Mesenteric fat pad (tissue), 1 donor: ENCODE measurements around the gene PCP4. TPM values are rescaled to one million over a fixed set of nuclear protein-coding genes. Genes with fewer than 3 reads are reported as not detected.
"Not testable (repeated sequence)": the region's sequence is repeated elsewhere in the genome, so short reads cannot be mapped to it uniquely, and the experiment has no call there.

Experiments
- DNase-seq: peaks from one replicate; pipeline ENCODE4 v3.0.0-alpha.2; 2020; ENCODE audit warnings: low spot score
- total RNA-seq: library from RNA; stranded (reverse); fragmentation: NEBNext Ultra II Directional; extraction: Animal tissue kit (Norgen Biotek cat#: 25700); gene quantifications from one replicate; pipeline ENCODE4 v1.2.1, GENCODE V29; 2021
- donor health status: DM: yes; HTN: yes; CAD: no.

PCP4 gene
- total RNA-seq, 1 donor from 2014 or later: not detected

DNA sequence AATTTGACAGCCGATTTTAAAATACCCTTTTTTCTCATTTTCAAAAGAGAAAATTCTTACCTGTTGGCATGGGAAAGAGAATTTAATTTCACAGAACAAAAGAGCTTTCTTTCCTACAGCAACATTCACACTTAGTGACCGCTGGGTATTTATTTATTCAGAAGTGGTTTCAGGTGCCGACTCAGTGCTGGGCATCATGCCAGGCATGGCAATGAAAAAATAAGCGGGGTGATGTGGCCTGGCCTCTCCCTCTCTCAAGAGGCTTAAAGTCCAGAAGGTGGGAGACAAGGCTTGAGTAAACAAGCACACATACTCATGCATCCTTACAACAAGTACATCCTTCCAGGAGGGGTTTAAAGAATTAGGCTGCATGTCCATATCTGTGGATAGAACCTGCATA is 4.1 kb upstream of the PCP4 start:
- DNase-seq: no peak

DNA sequence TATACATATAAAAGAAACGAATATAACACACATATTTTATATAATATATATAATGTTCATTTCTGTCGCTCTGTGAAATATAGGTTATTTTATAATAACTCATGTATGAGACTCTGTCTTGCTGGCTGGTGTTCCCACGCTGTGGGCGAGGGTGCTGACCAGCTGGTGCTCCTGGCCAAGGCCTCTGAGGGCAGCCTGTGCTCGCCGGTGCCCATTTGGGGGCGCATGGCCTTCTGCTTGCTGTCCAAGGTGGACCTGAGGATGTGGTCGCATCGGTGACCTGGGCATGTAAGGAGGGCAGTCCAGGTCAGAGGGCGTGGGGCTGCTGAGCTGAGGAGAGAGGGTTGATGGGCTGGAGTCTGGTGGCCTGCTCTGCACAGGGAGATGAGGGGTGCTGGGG is 1.1 kb upstream of the PCP4 start:
- DNase-seq: no peak

DNA sequence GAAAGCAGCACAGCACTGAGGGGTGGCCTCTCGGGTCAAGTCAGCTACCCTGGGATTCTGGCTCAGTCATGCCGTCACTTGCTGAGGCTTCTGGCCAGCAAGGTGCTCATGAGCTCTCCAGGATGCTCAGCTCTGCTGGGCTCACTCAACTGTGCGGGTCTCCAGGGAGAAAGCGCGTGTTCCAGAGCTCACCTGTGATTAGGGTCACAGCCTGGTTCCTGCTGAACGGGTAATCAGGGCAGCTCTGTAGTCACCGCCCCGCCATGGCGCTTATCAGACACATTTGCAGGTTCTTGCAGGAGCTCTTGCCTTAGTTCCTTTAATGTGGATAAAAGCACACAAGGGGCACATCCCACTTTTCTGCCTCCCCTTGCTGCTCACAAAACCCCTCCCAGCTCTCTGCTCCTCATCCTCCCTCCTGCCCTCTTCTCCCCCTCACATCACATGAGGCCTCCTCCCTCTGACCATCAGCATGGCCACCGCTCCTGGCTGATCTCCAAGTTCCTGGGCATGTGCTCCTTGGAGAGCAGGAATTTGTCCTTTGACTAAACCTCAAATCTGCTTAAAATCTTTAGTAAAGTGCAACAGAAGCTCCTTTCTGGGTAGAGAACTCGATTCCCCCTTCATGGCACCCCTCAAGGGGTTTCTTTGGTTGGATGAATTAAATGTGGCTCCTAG is 2.0 kb downstream of the PCP4 start:
- no peak for DNase-seq

DNA sequence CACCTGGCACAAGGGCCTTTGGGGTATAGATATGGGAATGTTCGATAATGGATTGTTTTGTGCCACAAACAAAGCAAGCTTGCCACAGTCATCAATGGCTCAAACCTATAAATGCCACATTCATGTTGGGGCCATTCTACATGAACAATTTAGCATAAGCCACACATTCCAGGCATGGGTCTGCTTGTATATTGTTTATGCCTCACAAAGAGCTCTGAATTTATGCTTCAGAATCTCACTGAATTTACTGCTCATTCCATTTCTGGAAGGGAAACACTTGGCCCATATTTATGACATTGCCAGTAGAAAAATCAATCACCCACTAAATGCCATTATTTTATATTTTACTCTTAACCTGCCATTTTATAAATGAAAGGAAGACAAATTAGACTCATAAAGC is 6.4 kb downstream of the PCP4 start:
- no peak for DNase-seq

DNA sequence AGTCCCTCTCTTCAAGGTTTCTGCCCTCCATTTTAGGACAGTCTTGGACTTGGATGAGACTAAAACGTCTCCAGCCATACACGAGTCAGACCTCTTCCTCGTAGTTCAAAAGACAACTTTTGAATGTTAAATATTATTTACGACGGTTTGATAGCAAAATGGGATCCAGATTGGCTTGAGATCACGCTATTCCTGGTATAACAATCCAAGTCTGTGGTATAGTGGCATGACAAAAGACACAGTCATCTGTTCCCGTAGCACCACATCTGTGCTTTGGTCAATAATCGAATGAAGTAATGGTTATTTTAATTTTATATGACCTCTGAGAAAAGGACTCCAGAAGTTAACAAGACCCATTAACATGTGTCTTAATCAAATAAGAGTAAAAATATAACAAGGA is 7.0 kb downstream of the PCP4 start:
- no peak for DNase-seq

DNA sequence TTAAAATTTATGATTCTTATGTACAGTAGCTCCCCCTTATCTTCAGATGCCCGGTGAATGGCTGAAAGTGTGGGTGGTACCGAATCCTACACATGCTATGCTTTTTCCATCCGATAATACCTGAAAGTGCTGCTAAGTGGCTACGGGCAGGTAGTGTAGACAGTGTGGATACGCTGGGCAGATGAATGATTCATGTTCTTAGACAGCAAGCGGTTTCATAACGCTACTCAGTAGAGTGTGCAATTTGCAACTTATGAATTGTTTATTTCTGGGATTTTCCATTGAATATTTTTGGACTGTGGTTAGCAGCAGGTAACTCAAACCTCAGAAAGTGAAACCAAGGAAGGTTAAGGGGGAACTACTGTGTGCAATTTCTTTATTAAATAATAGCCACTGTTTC is 7.5 kb downstream of the PCP4 start:
- DNase-seq: no peak

DNA sequence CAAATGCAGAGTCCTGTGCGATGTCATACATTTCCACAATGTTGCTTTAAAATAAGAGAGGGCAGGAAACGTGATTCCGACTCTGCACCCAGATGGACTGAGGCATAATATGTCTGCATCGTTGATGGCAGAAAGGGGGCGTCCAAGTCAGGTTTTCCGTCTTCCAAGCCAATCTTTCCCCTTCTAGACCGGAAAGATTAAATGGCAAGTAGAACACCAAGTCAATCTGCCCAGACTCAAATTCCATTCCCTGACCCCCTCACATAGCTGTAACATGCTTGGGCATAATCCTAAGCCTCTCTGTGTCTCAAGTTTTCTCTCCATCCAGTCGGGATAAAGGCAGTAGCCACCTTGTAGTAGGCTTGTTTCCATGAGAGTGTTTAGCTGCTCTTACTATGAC is 14.4 kb downstream of the PCP4 start:
- DNase-seq: no peak

DNA sequence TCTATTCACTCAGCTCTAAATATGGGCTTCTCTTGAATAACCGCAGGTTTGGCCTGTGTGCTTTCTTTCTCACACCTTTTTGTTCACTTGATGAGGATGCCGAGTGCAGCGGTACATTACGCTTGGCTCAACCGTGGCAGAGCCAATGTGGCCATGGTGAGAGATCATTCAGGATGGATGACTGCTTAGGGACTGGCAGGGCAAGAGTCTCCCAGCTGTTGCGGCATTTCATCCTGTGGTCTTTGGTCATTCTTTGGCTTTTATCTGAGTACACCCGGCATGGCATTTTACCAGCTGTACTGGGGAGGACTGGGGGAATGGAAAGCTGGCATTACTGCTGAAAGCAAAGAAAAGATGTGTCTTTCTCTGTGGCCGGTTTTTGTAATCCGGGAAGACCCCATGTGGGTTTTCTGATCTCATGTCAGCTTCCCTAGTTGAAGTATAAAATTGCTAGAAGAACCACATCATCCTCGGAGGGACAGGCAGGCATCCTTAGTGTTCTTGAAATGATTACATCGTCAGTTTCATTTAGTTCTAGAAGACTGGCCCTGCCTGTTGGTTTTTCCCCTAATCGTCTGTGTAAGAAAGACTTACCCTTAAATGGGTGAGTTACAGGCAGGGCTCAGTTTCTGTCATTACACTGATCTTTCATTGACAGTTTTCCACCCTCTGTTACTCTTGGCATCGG is 15.1 kb downstream of the PCP4 start:
- no peak for DNase-seq

DNA sequence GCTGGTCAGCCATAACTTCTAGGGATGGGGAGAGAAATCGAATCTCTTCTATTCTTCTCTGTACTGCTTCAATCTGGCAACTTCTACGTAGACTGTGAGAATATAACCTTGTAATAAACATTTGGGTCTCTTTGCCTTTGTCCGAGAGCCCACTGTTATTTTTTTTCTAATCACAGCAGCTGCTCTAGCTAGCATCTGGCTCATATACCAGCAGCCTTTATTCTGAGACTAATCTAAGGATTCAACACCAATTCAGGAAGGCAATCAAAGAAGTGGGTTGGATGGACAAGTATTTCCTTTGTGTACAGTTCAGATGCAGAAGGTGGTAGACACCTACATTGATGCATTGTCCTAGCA is 15.6 kb downstream of the PCP4 start:
- no peak for DNase-seq

DNA sequence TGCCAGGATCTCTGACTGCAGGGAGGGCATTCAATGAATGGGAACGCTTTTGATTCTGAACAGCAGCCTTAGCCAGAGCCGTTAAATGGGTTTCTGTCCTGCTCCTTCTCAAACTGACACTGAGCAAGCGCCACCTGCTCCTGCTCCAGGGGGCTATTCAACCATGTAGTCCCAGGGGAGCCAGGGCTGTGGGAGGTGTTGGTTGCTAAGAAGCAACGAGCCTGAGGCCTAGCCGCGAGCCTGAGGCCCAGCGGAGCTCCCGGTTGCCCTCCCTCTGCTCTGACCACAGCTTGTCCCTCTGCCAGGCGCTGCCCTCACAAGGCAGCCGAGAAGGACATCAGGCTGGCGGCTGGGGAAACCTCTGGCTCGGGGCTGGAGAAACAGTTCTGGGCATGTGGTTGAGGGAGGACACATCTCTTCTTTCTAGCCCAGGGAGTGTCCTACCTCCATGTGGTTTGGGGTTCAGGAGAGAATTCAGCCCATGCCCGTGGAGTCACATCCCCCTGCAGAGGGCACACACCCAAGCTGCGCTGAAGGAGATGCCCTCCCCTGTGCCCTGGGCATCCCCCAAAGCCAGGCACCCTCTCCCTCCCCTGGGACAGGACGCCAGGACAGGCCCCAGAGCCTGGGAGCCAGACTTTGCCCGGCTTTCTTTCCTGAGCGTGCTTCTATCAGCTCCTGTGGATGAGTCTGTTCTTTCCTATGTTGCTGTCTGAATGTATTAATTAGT is 18.0 kb downstream of the PCP4 start:
- DNase-seq: no peak

DNA sequence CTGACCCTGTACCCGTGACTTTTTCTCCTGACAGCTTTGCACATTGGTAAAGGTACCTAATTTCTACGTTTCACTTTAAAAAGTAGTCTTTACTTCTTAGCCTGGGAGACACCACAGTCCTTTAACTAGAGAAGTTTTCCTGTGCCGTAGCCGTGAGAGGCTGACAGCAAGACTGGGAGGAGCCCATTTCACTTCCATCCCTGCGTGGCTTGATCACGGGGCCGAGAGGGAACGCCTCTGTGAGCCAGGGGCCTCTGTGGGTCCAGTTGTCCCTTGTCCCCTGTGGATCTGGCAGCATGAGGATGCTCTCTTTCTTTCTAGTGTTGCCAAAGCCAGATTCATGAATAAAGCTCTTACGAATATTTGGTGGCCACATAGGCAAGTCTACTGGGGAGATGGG is 21.6 kb downstream of the PCP4 start:
- DNase-seq: no peak

DNA sequence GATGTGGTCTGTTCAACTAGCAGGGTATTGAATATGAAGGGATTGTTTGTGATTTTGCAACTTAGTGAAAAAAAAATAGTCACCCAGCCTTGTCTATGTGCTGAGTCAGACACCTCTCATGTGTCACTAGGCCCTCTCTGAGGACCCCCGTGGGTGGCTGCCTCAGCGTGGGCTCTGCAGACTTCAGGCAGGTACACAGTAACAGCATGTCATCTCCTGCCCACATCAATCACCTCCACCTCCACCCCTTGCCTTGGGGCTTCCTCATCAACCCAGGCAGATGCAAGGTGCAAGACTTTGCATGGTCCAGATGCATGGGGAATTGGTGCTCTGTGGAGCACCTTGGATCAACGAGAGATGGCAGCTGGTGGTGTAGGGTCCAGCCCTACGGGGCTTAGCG is 23.9 kb downstream of the PCP4 start:
- DNase-seq: no peak

DNA sequence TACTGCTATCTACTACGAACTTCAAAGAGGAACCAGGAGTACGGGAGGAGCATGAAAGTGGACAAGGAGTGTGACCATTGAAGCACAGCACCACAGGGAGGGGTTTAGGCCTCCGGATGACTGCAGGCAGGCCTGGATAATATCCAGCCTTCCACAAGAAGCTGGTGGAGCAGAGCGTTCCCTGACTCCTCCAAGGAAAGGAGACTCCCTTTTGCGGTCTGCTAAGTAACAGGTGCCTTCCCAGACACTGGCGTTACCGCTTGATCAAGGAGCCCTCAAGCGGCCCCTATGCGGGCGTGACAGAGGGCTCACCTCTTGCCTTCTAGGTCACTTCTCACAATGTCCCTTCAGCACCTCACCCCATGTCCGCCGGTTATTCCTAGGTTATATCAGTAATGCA is 24.6 kb downstream of the PCP4 start:
- DNase-seq: not testable (repeated sequence)

DNA sequence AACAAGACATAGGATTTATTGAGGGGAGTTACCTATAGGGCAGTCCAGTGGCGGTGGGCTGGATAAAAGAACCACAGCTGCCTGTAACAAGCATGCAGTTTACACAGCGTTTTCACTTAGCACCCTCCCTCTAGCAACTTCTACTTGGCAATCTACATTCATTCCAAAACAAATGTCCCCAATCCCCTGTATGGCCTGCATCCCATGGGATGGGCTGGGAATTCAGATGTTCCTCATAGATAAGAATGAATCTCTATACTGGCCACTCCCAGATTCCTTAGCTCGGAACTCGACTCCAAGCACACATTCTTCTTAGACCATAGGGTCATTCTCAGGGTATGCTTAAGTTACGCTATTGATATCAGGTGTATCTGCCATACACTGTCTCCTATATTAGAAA is 33.3 kb downstream of the PCP4 start:
- no peak for DNase-seq

DNA sequence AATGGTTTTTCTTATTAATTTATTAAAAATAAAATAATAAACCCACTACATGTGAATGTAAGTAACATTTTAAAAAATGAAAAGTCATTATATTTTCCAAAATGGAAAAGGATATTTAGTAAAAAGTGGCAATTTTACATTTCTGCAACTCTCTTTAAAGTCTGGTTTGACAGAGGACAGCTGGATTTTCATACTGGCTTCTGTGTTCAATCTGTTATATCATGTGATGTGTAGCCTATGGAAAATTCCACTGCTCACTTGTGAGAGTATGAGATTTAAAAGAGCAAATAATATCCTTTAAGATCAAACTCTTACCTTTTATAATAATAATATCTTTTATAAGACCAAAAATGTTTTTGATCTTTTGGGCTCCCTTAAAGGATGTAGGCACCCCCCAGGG is 33.7 kb downstream of the PCP4 start:
- no peak for DNase-seq

DNA sequence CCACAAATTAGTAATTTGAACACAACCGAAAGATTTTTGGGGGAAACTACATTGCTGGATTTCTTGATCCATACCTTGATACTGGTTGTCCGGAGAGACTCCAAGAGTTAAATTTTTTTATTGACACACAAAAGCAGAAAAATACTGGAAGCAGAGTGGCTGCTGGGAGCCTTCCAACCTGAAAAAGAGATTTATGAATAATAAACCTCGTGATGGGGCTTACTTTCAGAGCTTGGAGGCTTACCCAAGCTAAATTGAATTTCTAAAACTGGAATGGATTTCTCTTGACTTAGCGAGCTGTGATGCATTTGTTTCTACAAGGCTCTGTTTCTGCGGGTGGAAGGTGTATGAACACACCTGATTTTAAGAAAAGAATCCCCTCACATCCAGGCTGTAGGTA is 35.7 kb downstream of the PCP4 start:
- no peak for DNase-seq

DNA sequence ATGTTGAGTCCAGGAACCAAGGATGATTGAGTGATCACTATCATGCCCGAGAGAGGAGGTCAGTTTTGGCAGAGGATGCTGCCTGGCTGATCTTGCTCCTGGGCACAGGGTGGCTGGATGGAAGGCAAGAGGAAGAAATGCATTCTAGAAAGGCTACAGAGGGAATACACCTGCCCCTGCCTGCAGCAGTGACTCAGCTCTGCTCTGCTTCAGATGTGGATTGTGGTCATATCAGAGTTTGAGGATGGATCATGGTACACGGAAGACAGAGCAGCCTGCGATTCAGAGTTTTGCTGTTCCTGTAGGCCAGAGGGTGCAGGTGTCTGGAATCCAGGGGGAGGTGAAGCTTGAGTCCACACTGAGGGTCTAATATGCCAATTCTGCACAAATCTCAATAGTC is 37.2 kb downstream of the PCP4 start:
- DNase-seq: no peak

DNA sequence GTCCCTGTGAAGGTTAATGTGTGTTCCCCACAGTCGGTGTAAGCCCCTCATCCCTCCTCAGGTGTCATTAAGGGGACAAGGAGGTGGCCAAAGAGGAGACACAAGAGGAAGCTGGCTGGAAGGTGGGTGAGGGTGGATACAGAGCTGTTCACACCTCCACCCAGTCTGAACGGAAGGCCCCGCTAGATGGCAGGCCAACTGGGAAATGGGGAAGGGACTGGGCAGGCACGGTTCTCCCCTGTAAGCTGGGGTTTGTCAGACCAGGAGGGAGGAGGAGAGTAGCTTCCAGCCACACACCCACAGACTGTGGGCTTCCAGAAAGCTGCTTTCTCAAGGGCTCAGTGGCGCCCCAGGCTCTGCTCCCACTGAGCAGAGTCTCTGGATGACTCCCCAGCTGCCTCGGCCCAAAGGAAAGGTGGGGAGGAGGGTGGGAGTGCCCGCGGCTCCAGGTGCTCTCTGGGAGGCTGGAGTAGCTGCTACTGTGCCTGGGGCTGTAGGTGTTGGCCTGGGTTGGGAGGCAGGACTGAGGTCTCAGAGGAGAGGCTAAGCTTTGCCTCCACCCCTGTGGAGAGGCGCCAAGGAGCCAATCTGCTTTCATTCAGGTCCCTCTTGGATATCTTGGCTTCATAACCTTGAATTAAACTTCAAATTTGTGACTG is 41.2 kb downstream of the PCP4 start:
- no peak for DNase-seq

DNA sequence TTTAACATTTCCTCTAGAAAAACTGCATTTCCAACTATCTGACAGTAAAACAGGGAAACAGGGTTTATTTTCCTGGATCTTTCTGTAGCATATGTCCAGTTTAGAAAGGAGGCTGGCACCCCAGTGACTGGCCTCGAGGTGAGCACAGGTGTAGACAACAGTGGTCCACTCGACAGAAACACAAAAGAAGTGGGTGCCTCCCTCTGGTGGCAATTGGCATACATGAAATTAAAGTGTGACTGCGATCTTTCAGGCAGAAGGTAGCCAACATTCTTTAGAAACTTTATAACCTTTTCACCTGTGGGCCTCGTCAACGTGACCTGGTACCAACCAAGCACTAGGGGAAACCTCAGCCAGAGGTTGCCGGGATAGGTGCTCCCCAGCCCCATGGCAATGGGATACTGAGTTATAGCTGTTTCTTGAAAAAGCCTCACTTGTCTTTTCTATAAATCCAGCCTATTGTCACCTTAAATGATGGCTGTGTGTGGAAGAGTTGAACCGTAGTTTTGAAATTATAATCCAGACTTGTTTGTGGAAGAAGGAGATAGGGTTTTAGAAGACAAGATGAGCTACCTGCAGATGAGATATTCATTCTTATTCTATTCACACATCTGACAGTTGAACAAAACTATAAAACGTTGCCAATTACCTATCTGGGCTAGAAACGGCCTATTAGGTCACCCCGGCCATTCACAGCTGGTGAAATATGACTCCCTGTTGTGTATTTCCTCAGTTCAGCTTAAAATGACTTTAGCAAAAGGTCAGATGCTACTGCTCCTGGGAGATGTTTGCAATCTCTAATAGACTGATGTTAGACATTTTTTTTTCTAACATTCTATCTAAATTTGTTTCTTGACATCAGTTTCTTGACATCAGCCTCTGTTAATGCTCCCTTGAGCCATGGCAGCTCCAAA is 44.3 kb downstream of the PCP4 start:
- DNase-seq: no peak

DNA sequence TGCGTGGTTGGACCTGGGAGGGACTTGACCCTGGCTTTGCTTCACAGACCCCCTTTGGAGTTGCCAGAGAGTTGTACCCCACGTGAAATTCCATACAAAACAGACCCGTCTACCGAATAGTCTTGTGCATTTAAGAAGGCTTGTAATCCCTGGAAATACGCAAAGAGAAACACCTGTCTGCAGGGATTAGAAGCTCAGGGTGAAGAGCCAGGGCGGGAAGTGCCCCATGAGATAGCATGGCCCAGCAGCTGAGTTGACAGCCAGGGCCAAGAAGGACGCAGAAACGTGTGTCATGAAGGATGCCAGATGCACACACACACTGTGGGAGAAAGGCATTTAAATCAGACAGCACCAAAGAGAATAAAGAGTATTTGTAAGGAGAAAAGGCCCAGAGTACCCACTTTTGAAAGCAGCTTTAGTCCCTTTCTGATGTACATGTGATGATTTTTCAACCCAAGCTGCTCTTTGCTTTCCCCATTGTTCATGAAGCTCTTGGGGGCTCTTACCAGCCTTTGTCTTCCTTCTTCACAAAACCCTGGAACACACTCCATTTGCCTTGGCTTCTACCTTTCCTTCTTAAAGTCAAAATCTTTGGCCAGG is 46.6 kb downstream of the PCP4 start:
- DNase-seq: no peak

DNA sequence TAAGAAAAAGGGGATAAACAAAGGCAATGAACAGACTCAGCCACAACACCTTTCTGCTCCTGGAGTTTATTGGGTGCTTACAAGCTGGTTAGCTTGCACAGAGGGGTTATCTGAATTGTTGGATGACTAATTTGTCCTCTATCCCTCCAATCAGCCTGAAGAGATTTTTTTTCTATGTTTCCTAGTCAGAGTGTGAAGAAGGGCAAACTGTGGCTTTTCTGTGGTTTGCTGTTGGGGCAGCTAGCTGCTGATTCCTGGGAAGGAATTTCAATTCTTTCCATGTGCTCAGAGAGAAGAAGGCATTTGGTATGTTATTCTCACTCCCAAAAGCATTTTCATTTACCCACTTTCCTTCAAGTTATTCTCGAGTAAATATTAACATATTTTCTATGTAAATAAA is 48.6 kb downstream of the PCP4 start:
- no peak for DNase-seq
